ENCODE measurements around the gene VGF. TPM values are rescaled to one million over a fixed set of nuclear protein-coding genes. Genes with fewer than 3 reads are reported as not detected.

VGF gene
- polyA plus RNA-seq, 4 donors, result 0.07 to 0.38 (median 0.20) TPM

GRCh38 chr7:101186844-101187428 is 21.6 kb upstream of the VGF start:
- no peak for DNase-seq (ENCODE audit: low read depth in 4 of 4, low spot score in 2 of 4)

GRCh38 chr7:101186194-101186593 is 20.8 kb upstream of the VGF start:
- DNase-seq (ENCODE audit: low read depth in 4 of 4, low spot score in 2 of 4), result no peak

- DNase-seq (ENCODE audit: low read depth in 4 of 4, low spot score in 2 of 4), result no peak
These were observed 20.0 kb upstream of the VGF start for GRCh38 chr7:101185258-101185839.

- DNase-seq (ENCODE audit: low read depth in 4 of 4, low spot score in 2 of 4), result no peak
These were observed 14.9 kb upstream of the VGF start, which contains the start of gene NAT16 for GRCh38 chr7:101180130-101180755. Gene NAT16 (minus strand): TSS chr7:101180293. CDS start chr7:101174807, 5,486 bp downstream.

- no peak for DNase-seq (ENCODE audit: low read depth in 4 of 4, low spot score in 2 of 4)
These were observed 14.3 kb upstream of the VGF start for GRCh38 chr7:101179713-101180112.

- DNase-seq (ENCODE audit: low read depth in 4 of 4, low spot score in 2 of 4), result no peak
These were observed 13.7 kb upstream of the VGF start for GRCh38 chr7:101179117-101179516.

GRCh38 chr7:101177644-101178043 is 12.3 kb upstream of the VGF start:
- DNase-seq (ENCODE audit: low read depth in 4 of 4, low spot score in 2 of 4), result no peak

- DNase-seq (ENCODE audit: low read depth in 4 of 4, low spot score in 2 of 4), result no peak
These were observed 10.3 kb upstream of the VGF start for GRCh38 chr7:101175664-101176063.

- no peak for DNase-seq (ENCODE audit: low read depth in 4 of 4, low spot score in 2 of 4)
These were observed 9.0 kb upstream of the VGF start for GRCh38 chr7:101174322-101174854.

GRCh38 chr7:101173752-101174244 is 8.4 kb upstream of the VGF start:
- no peak for DNase-seq (ENCODE audit: low read depth in 4 of 4, low spot score in 2 of 4)

- no peak for DNase-seq (ENCODE audit: low read depth in 4 of 4, low spot score in 2 of 4)
These were observed 7.7 kb upstream of the VGF start for GRCh38 chr7:101172854-101173751.

- DNase-seq (ENCODE audit: low read depth in 4 of 4, low spot score in 2 of 4), result no peak
These were observed 6.9 kb upstream of the VGF start for GRCh38 chr7:101172005-101172853.

GRCh38 chr7:101171442-101171837 is 6.1 kb upstream of the VGF start:
- DNase-seq (ENCODE audit: low read depth in 4 of 4, low spot score in 2 of 4), result no peak

- no peak for DNase-seq (ENCODE audit: low read depth in 4 of 4, low spot score in 2 of 4)
These were observed 5.5 kb upstream of the VGF start for GRCh38 chr7:101170617-101171441.

GRCh38 chr7:101169838-101170551 is 4.6 kb upstream of the VGF start:
- no peak for DNase-seq (ENCODE audit: low read depth in 4 of 4, low spot score in 2 of 4)

- no peak for DNase-seq (ENCODE audit: low read depth in 4 of 4, low spot score in 2 of 4)
These were observed 3.9 kb upstream of the VGF start for GRCh38 chr7:101169110-101169837.

- no peak for DNase-seq (ENCODE audit: low read depth in 4 of 4, low spot score in 2 of 4)
These were observed 3.2 kb upstream of the VGF start for GRCh38 chr7:101168412-101169049.

Measured in left renal cortex interstitium (tissue), 4 donors.